BLaER1 treated with 17β-estradiol and CSF1 and Interleukin-3, amounts not matched to agents 10 nM and 100 nM (cell line): ENCODE results near the gene DCHS1.

ENCODE experiments used
- H3K27ac ChIP-seq, 11 experiments: shearing (Covaris generic); formaldehyde crosslinking; 2 replicates each; pipeline ENCODE4 v1.8.1; 2022
- H3K27me3 ChIP-seq, 11 experiments: shearing (Covaris generic); formaldehyde crosslinking; 2 replicates each; pipeline ENCODE4 v1.8.1; 2022
- H3K36me3 ChIP-seq, 11 experiments: shearing (Covaris generic); formaldehyde crosslinking; 2 replicates each; pipeline ENCODE4 v1.8.1; 2022
- H3K4me1 ChIP-seq, 10 experiments: shearing (Covaris generic); formaldehyde crosslinking; 2 replicates each; pipeline ENCODE4 v1.8.1; 2022
- H3K4me2 ChIP-seq, 11 experiments: shearing (Covaris generic); formaldehyde crosslinking; 2 replicates each; pipeline ENCODE4 v1.8.1; 2022
- H3K4me3 ChIP-seq, 10 experiments: shearing (Covaris generic); formaldehyde crosslinking; 2 replicates each; pipeline ENCODE4 v1.8.1; 2022
- H3K9ac ChIP-seq, 11 experiments: shearing (Covaris generic); formaldehyde crosslinking; 2 replicates each; pipeline ENCODE4 v1.8.1; 2022
- H3K9me3 ChIP-seq, 11 experiments: shearing (Covaris generic); formaldehyde crosslinking; replicated peaks in 1 of 11; 2 replicates each; pipeline ENCODE4 v1.8.1; 2022
- H4K20me1 ChIP-seq, 11 experiments: shearing (Covaris generic); formaldehyde crosslinking; 2 replicates each; pipeline ENCODE4 v1.8.1; 2022
- Cebpa-rat ChIP-seq, 11 experiments: shearing (Covaris generic); IDR thresholded peaks; 2 replicates each; pipeline ENCODE4 v1.8.1; 2022

DCHS1 gene

DNA sequence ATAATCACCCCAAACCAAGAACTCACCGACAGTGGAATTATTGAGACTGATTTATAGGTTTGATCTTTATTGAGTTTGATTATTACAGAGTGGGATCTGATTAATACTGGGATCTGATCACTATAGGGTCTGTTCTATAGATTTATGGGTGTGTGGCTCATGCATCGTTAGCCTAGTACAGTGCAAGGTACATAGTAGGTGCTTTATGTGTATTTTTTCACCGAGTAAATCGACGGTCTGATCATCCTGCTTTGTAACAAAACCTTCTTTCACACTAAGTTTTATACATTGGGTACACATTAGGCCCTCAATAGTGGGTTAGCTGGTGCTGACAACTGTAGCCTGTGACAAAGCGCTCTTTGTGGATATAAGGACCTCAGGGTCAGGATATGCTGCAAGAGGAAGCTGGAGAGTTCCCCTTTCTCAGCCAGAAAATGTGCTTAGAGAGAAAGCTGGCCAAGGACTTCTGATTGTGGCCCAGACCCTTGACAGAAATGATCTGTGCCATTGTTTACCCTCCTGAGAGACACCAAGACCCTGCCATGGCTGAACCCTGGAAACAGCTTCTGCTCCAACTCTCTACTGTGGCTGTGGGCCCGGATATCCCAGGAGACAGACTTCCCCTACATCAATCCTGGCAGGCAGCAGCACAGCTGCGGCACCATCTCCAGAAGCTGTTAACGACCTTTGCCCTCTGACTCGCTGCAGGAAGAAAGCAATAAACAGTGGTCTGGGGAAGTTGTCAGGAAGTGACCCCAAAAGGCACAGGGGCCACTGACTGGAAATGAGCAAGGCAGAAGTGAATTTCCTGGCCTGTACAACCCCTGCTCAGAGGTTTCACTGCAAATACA, 20.3 kb downstream of the DCHS1 start:
- Histone ChIP-seq H3K4me1 (peaks cover 28 to 66% (median 48%) of the 10 kb centered on the region in 10 experiments), H3K4me3 (peak overlapping the region in 2 of 10 experiments; percentile 9 to 10; a peak in 1 of 20 replicates), H3K9ac (peak overlapping the region; percentile 22 to 80 (median 66); a peak in 21 of 22 replicates), H3K27ac (peak overlapping the region; percentile 44 to 93 (median 81); a peak in 21 of 22 replicates), H3K4me2 (peak overlapping the region; percentile 61 to 89 (median 75)), H3K27me3 (no peaks in the 10 kb centered on the region), H3K36me3 (peaks cover 0 to 66% (median 51%) of the 10 kb centered on the region in 11 experiments; a peak in 20 of 22 replicates), H4K20me1 (peaks cover 0 to 15% (median 0%) of the 10 kb centered on the region in 11 experiments; a peak in 2 of 22 replicates), H3K9me3 (no peaks in the 10 kb centered on the region)
- TF ChIP-seq Cebpa-rat (IDR thresholded peaks at IDR 0.05), result peak in 2 of 11 experiments; percentile 11 to 46; a peak in 1 of 22 replicates

GRCh38 chr11:6634534-6634933, 21.1 kb downstream of the DCHS1 start:
- peaks cover 0 to 8% (median 0%) of the 10 kb centered on the region in 11 experiments; a peak in 2 of 22 replicates for H4K20me1 ChIP-seq
- no peak for TF ChIP-seq Cebpa-rat (IDR thresholded peaks at IDR 0.05)
- H3K4me1 ChIP-seq, result peaks cover 23 to 60% (median 42%) of the 10 kb centered on the region in 10 experiments
- H3K4me2 ChIP-seq, result peak overlapping the region in 7 of 11 experiments; percentile 61 to 89 (median 76); a peak in 14 of 22 replicates
- peak overlapping the region in 9 of 11 experiments; percentile 52 to 93 (median 89); a peak in 16 of 22 replicates for H3K27ac ChIP-seq
- peaks cover 5 to 66% (median 51%) of the 10 kb centered on the region in 11 experiments; a peak in 20 of 22 replicates for H3K36me3 ChIP-seq
- peak overlapping the region in 6 of 11 experiments; percentile 62 to 80 (median 74); a peak in 10 of 22 replicates for H3K9ac ChIP-seq
- H3K9me3 ChIP-seq, result no peaks in the 10 kb centered on the region
- H3K4me3 ChIP-seq, result no peak overlapping the region
- no peaks in the 10 kb centered on the region for H3K27me3 ChIP-seq

DNA sequence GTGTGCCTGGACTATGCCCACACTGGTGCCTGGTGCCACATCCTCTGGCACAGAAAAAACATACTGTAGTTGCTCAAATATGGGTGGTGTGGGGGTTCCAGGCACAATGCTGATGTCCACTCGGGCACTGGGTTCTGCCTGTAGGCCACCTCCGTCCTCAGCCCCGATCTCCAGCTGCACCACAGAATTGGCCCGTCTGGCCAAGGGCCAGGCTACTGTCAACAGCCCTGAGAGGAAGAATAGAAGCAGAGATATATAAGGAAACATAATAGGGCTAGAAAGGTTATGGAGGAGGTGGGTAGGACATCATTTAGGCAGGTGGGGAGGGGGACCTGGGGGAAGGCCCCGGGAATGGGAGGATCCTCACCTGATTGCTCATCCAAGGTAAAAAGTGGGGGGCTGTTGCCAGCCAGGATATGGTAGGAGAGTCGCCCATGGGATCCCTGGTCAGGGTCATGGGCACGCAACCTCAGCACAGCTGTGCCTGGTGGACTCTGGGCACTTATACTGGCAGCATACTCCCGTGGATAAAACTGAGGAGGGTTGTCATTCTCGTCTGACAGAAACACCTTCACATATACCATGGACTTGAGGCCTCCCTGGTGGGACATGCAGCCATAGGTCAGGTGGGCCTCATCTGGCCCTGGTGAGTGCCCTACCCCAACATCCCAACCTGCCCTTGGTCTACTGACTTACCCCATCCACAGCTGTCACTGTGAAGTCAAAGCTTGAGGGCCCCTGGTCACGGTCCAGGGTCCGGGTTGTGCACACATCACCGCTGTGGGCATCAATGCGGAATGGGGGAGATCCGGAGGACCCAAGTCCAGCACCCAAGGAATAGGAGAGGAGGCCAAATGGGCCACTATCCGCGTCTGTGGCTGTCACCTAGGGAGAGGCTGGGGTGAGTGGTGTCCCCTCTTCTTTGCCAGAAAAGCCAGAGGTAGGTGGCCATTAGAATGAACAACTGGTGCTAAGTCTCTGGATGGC, 21.9 kb downstream of the DCHS1 start:
- H3K4me2 ChIP-seq, result peak overlapping the region in 5 of 11 experiments; percentile 3 to 81 (median 75); a peak in 8 of 22 replicates
- no peak overlapping the region for H3K4me3 ChIP-seq
- H3K36me3 ChIP-seq, result peaks cover 7 to 66% (median 55%) of the 10 kb centered on the region in 11 experiments; a peak in 20 of 22 replicates
- no peaks in the 10 kb centered on the region for H3K9me3 ChIP-seq
- no peaks in the 10 kb centered on the region for H3K27me3 ChIP-seq
- H3K9ac ChIP-seq, result no peak overlapping the region
- H4K20me1 ChIP-seq, result peaks cover 0 to 5% (median 0%) of the 10 kb centered on the region in 11 experiments; a peak in 2 of 22 replicates
- peak overlapping the region in 7 of 11 experiments; percentile 79 to 93 (median 90); a peak in 14 of 22 replicates for H3K27ac ChIP-seq
- H3K4me1 ChIP-seq, result peaks cover 18 to 51% (median 36%) of the 10 kb centered on the region in 10 experiments
- no peak for TF ChIP-seq Cebpa-rat (IDR thresholded peaks at IDR 0.05)

DNA sequence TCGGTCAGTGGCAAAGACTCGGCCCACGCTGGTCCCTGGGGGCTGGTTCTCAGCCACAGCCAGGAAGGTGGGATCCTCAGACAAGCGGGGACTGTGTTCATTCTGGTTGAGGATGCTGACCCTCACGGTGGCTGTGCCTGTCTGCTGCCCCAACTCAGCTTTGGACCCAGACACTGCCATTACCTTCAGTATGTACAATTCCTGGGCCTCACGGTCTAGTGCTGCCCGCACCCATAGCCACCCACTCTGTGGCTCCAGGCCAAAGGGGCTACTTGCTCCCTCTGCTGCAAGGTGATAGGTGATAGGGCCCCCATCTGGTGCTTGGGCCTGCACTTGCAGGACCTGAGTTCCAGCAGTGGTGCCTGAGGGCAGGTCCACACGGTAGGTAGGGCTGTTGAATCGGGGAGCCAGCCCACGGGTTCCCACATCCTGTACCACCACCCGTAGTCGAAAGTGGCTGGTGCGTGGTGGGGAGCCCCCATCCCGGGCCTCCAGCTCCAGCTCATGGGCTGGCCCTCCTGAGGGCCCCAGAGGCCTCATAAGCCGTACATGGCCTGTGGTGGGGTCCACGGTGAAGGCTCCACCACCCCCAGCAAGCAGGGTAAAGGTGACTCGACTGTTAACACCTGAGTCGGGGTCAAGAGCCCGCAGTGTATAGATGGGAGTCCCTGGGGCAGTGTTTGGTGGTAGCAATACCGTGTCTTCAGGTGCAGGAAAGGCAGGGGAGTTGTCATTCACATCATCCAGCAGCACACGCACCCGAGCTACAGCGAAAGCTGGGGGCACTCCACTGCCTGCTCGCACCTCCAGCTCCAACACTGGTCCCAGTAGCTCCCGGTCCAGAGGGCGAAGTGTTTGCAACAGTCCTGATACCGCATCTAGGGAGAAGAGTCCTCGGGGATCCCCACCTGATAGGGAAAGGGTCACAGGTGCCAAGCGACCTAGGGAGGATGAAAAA, 23.2 kb downstream of the DCHS1 start:
- Histone ChIP-seq H3K4me3 (no peak overlapping the region), H3K4me2 (no peak overlapping the region), H3K4me1 (peaks cover 18 to 44% (median 34%) of the 10 kb centered on the region in 10 experiments), H3K36me3 (peaks cover 7 to 68% (median 59%) of the 10 kb centered on the region in 11 experiments; a peak in 20 of 22 replicates), H4K20me1 (peaks cover 0 to 5% (median 0%) of the 10 kb centered on the region in 11 experiments; a peak in 2 of 22 replicates), H3K27ac (peak overlapping the region in 3 of 11 experiments; percentile 81 to 93 (median 92); a peak in 5 of 22 replicates), H3K9me3 (no peaks in the 10 kb centered on the region), H3K9ac (no peak overlapping the region), H3K27me3 (no peaks in the 10 kb centered on the region)
- no peak for TF ChIP-seq Cebpa-rat (IDR thresholded peaks at IDR 0.05)

DNA sequence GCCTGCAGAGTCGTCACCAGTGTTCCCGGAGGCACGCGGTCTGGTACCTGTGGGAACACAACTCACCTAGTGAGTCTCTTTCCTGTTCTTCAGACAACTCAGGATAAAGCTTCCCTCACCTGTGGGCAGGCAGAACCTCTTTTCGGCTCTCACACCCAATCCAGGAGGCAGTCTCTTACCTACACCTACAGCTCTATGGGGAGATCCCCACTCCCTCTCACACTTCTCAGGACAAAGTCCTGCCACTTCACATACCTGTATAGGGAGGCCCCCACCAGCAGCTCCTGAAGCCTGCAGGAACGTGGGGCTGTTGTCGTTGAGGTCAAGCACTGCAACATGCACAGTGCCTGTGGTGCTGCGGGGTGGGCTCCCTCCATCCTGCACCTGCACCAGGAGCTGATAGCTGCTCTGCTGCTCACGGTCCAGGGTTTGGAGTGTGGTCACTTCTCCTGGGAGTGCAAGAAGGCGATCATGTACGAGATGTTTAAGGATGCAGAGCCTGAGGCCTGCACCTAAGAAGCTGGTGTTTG, 24.2 kb downstream of the DCHS1 start:
- Histone ChIP-seq H3K4me1 (peaks cover 15 to 37% (median 26%) of the 10 kb centered on the region in 10 experiments), H3K4me2 (no peak overlapping the region), H3K9ac (no peak overlapping the region), H3K36me3 (peaks cover 7 to 78% (median 69%) of the 10 kb centered on the region in 11 experiments; a peak in 20 of 22 replicates), H4K20me1 (peaks cover 0 to 4% (median 0%) of the 10 kb centered on the region in 11 experiments; a peak in 3 of 22 replicates), H3K9me3 (no peaks in the 10 kb centered on the region), H3K27ac (no peak overlapping the region), H3K27me3 (no peaks in the 10 kb centered on the region), H3K4me3 (no peak overlapping the region)
- TF ChIP-seq Cebpa-rat (IDR thresholded peaks at IDR 0.05), result no peak

- Histone ChIP-seq H3K9ac (no peak overlapping the region), H4K20me1 (no peaks in the 10 kb centered on the region; a peak in 2 of 22 replicates), H3K4me2 (no peak overlapping the region), H3K36me3 (peaks cover 7 to 84% (median 75%) of the 10 kb centered on the region in 11 experiments; a peak in 21 of 22 replicates), H3K4me3 (no peak overlapping the region), H3K27me3 (no peaks in the 10 kb centered on the region), H3K4me1 (peaks cover 9 to 30% (median 19%) of the 10 kb centered on the region in 10 experiments), H3K27ac (no peak overlapping the region), H3K9me3 (no peaks in the 10 kb centered on the region)
- no peak for TF ChIP-seq Cebpa-rat (IDR thresholded peaks at IDR 0.05)
These were observed 24.8 kb downstream of the DCHS1 start for GRCh38 chr11:6630632-6631291.
